ENCODE data around the gene CT45A6.
"Not testable (repeated sequence)": the region's sequence is repeated elsewhere in the genome, so short reads cannot be mapped to it uniquely, and the experiment has no call there.

CT45A6 gene, protein sequence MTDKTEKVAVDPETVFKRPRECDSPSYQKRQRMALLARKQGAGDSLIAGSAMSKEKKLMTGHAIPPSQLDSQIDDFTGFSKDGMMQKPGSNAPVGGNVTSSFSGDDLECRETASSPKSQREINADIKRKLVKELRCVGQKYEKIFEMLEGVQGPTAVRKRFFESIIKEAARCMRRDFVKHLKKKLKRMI

DNA sequence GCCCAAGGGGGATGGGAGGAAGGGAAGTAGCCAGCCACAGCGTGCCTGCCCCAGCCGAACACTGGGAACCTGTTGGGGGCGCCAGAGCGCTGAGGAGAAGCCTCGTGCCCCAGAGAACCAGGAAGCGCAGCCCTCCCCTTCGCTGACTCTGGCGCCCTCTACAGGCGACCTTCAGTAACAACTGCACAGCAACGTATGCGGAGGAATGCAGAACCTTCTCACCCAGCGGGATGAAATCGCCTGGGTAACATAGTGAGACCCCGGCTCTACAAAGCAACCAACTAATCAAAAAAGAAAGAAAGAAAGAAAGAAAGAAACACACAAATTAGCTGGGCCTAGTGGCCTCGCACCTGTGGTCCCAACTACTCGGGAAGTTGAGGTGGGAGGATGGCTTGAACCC is at the start of gene CT45A6:
TSS of gene CT45A6 (minus strand) at position 101 of the 400 bp plus-strand sequence. CDS start 3,794 bp downstream, outside the sequence.
- DNase-seq = not testable (repeated sequence)

DNA sequence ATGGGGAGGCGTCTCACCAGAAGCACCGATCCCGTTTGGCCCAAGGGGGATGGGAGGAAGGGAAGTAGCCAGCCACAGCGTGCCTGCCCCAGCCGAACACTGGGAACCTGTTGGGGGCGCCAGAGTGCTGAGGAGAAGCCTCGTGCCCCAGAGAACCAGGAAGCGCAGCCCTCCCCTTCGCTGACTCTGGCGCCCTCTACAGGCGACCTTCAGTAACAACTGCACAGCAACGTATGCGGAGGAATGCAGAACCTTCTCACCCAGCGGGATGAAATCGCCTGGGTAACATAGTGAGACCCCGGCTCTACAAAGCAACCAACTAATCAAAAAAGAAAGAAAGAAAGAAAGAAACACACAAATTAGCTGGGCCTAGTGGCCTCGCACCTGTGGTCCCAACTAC is 34.6 kb upstream of the CT45A6 start, which contains the start of gene CT45A7:
TSS of gene CT45A7 (minus strand) at position 101 of the 400 bp plus-strand sequence. CDS start 3,747 bp downstream, outside the sequence.
- not testable (repeated sequence) for DNase-seq

DNA sequence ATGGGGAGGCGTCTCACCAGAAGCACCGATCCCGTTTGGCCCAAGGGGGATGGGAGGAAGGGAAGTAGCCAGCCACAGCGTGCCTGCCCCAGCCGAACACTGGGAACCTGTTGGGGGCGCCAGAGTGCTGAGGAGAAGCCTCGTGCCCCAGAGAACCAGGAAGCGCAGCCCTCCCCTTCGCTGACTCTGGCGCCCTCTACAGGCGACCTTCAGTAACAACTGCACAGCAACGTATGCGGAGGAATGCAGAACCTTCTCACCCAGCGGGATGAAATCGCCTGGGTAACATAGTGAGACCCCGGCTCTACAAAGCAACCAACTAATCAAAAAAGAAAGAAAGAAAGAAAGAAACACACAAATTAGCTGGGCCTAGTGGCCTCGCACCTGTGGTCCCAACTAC is 17.3 kb upstream of the CT45A6 start, which contains the start of gene CT45A2:
TSS of gene CT45A2 (minus strand) at position 101 of the 400 bp plus-strand sequence. CDS start 3,747 bp downstream, outside the sequence.
- not testable (repeated sequence) for DNase-seq

DNA sequence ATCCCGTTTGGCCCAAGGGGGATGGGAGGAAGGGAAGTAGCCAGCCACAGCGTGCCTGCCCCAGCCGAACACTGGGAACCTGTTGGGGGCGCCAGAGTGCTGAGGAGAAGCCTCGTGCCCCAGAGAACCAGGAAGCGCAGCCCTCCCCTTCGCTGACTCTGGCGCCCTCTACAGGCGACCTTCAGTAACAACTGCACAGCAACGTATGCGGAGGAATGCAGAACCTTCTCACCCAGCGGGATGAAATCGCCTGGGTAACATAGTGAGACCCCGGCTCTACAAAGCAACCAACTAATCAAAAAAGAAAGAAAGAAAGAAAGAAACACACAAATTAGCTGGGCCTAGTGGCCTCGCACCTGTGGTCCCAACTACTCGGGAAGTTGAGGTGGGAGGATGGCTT is 17.2 kb downstream of the CT45A6 start, which contains the start of gene CT45A5:
TSS of gene CT45A5 (minus strand) at position 101 of the 400 bp plus-strand sequence. CDS start 3,774 bp downstream, outside the sequence.
- DNase-seq = not testable (repeated sequence)

DNA sequence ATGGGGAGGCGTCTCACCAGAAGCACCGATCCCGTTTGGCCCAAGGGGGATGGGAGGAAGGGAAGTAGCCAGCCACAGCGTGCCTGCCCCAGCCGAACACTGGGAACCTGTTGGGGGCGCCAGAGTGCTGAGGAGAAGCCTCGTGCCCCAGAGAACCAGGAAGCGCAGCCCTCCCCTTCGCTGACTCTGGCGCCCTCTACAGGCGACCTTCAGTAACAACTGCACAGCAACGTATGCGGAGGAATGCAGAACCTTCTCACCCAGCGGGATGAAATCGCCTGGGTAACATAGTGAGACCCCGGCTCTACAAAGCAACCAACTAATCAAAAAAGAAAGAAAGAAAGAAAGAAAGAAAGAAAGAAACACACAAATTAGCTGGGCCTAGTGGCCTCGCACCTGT is 34.5 kb downstream of the CT45A6 start, which contains the start of gene CT45A3:
TSS of gene CT45A3 (minus strand) at position 101 of the 400 bp plus-strand sequence. CDS start 3,747 bp downstream, outside the sequence.
- DNase-seq = not testable (repeated sequence)

DNA sequence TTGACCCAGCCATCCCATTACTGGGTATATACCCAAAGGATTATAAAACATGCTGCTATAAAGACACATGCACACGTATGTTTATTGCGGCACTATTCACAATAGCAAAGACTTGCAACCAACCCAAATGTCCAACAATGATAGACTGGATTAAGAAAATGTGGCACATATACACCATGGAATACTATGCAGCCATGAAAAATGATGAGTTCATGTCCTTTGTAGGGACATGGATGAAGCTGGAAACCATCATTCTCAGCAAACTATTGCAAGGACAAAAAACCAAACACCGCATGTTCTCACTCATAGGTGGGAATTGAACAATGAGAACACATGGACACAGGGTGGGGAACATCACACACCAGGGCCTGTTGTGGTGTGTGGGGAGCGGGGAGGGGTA is 57.8 kb downstream of the CT45A6 start:
- not testable (repeated sequence) for DNase-seq

Data from NCI-H510A treated with DMSO at 0.1 percent for 48 hours (cell line).